ENCODE data around the gene ATP6V1A. TPM values are rescaled to one million over a fixed set of nuclear protein-coding genes. Genes with fewer than 3 reads are reported as not detected.

The ATP6V1A gene
- polyA plus RNA-seq, 3 donors: 35.1 to 295 (median 254) TPM

GRCh38 chr3:113832477-113833164 is 85.8 kb downstream of the ATP6V1A start:
- intact Hi-C loops (cut with micrococcal nuclease): loop anchor here (5.0 to 10.0 kb wide), 3 partner anchors 50 to 222 kb away; partner anchors contain the start of genes ATP6V1A (in 1 of the 2), CCDC191 (in 1 of the 2), NAA50 (in 1 of the 2) and QTRT2 (in 1 of the 2)
- TF ChIP-seq, protein P1, sequence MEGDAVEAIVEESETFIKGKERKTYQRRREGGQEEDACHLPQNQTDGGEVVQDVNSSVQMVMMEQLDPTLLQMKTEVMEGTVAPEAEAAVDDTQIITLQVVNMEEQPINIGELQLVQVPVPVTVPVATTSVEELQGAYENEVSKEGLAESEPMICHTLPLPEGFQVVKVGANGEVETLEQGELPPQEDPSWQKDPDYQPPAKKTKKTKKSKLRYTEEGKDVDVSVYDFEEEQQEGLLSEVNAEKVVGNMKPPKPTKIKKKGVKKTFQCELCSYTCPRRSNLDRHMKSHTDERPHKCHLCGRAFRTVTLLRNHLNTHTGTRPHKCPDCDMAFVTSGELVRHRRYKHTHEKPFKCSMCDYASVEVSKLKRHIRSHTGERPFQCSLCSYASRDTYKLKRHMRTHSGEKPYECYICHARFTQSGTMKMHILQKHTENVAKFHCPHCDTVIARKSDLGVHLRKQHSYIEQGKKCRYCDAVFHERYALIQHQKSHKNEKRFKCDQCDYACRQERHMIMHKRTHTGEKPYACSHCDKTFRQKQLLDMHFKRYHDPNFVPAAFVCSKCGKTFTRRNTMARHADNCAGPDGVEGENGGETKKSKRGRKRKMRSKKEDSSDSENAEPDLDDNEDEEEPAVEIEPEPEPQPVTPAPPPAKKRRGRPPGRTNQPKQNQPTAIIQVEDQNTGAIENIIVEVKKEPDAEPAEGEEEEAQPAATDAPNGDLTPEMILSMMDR (IDR thresholded peaks at IDR 0.05): no peak
- peaks cover 2 to 4% of the 10 kb centered on the region in 2 donors for H3K36me3 Mint-ChIP-seq
- H3K9me3 ChIP-seq (replicated peaks in 1 of 2; ENCODE audit: control insufficient read depth in 1 of 2, insufficient read depth in 1 of 2, low read length in 2 of 2): no peaks in the 10 kb centered on the region
- H2AFZ ChIP-seq (ENCODE audit: insufficient read depth, low read depth, low read length, poor library complexity, severe bottlenecking): no peak overlapping the region
- H3K4me3 ChIP-seq (replicated peaks in 1 of 3; ENCODE audit: low read depth in 2 of 3, low read length in 3 of 3): no peak overlapping the region
- H3K4me3 Mint-ChIP-seq: no peak overlapping the region
- 100% methylated on average over 3 of the region's 5 CpGs for WGBS (ENCODE audit: insufficient coverage)
- H3K4me1 Mint-ChIP-seq: peaks cover 46% of the 10 kb centered on the region
- no peak for DNase-seq
- no peaks in the 10 kb centered on the region for H3K27me3 ChIP-seq (ENCODE audit: control insufficient read depth in 2 of 2, insufficient read depth in 2 of 2, low read length in 2 of 2)
- no peaks in the 10 kb centered on the region for H3K36me3 ChIP-seq (replicated peaks in 1 of 2; ENCODE audit: control insufficient read depth in 1 of 2, insufficient read depth in 2 of 2, low read length in 2 of 2)
- peak overlapping the region in 1 of 7 donors; percentile 61 for H3K27ac Mint-ChIP-seq
- H3K4me1 ChIP-seq (ENCODE audit: control insufficient read depth in 1 of 2, insufficient read depth in 2 of 2, low read length in 2 of 2): peaks cover 37 to 50% of the 10 kb centered on the region in 2 donors
- H4K20me1 ChIP-seq (ENCODE audit: insufficient read depth, low read length): no peaks in the 10 kb centered on the region
- H3K27me3 Mint-ChIP-seq (ENCODE audit: low read depth in 3 of 3): peaks cover 0 to 7% (median 0%) of the 10 kb centered on the region in 3 donors
- H3K4me2 ChIP-seq (replicated peaks; ENCODE audit: extremely low read depth, low read length, poor library complexity, severe bottlenecking): no peak overlapping the region
- no peaks in the 10 kb centered on the region for H3K79me2 ChIP-seq (ENCODE audit: insufficient read depth, low read length)
- no peak overlapping the region for H3K27ac ChIP-seq (ENCODE audit: low read depth in 1 of 2, low read length in 2 of 2)
- H3K9ac ChIP-seq (ENCODE audit: insufficient read depth, low read length, poor library complexity, severe bottlenecking): no peak overlapping the region
- H3K9me3 Mint-ChIP-seq: peaks cover 0 to 12% (median 5%) of the 10 kb centered on the region in 7 donors

DNA sequence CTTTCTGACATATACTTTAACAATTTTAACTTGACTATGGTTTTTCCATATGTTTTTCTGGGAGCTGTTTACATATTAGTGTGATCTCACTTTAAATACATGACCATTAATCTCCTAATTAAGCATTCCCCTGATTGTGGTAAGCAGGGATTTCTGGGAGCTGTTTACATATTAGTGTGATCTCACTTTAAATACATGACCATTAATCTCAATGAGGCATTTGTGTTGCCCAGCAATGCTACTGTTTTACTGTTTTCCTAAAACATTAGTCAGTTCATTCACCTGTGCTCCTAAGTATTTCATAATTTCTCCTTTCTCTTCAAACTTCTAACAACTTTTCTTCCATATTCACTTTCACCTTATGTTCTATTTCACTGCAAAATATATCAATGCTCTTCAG is 88.1 kb downstream of the ATP6V1A start:
- Histone ChIP-seq H3K9ac (ENCODE audit: insufficient read depth, low read length, poor library complexity, severe bottlenecking) (no peak overlapping the region), H3K27me3 (ENCODE audit: control insufficient read depth in 2 of 2, insufficient read depth in 2 of 2, low read length in 2 of 2) (peaks cover 0 to 6% of the 10 kb centered on the region in 2 donors), H3K4me2 (replicated peaks; ENCODE audit: extremely low read depth, low read length, poor library complexity, severe bottlenecking) (no peak overlapping the region), H3K79me2 (ENCODE audit: insufficient read depth, low read length) (no peaks in the 10 kb centered on the region), H3K36me3 (replicated peaks in 1 of 2; ENCODE audit: control insufficient read depth in 1 of 2, insufficient read depth in 2 of 2, low read length in 2 of 2) (no peaks in the 10 kb centered on the region), H3K27ac (ENCODE audit: low read depth in 1 of 2, low read length in 2 of 2) (no peak overlapping the region), H4K20me1 (ENCODE audit: insufficient read depth, low read length) (no peaks in the 10 kb centered on the region), H2AFZ (ENCODE audit: insufficient read depth, low read depth, low read length, poor library complexity, severe bottlenecking) (no peak overlapping the region), H3K4me1 (ENCODE audit: control insufficient read depth in 1 of 2, insufficient read depth in 2 of 2, low read length in 2 of 2) (peaks cover 29 to 42% of the 10 kb centered on the region in 2 donors), H3K4me3 (replicated peaks in 1 of 3; ENCODE audit: low read depth in 2 of 3, low read length in 3 of 3) (no peak overlapping the region), H3K9me3 (replicated peaks in 1 of 2; ENCODE audit: control insufficient read depth in 1 of 2, insufficient read depth in 1 of 2, low read length in 2 of 2) (no peaks in the 10 kb centered on the region)
- H3K4me1 Mint-ChIP-seq: peaks cover 37% of the 10 kb centered on the region
- intact Hi-C loops (cut with micrococcal nuclease): loop anchor here (5.0 to 10.0 kb wide), 5 partner anchors 53 to 257 kb away; partner anchors contain the start of genes ATP6V1A (in 1 of the 2), CCDC191 (in 1 of the 2), NAA50 (in 1 of the 2) and QTRT2 (in 1 of the 2)
- H3K9me3 Mint-ChIP-seq: peaks cover 0 to 12% (median 5%) of the 10 kb centered on the region in 7 donors
- TF ChIP-seq, protein P1 (IDR thresholded peaks at IDR 0.05): no peak
- peaks cover 0 to 4% of the 10 kb centered on the region in 2 donors for H3K36me3 Mint-ChIP-seq
- DNase-seq: no peak
- H3K27me3 Mint-ChIP-seq (ENCODE audit: low read depth in 3 of 3): peaks cover 0 to 15% (median 6%) of the 10 kb centered on the region in 3 donors
- H3K27ac Mint-ChIP-seq: no peak overlapping the region
- H3K4me3 Mint-ChIP-seq: no peak overlapping the region
